OCI-LY7 (cell line): ENCODE results near the gene MAP3K20. TPM values are rescaled to one million over a fixed set of nuclear protein-coding genes. Genes with fewer than 3 reads are reported as not detected.

Source experiments
- BruUV-seq: library from RNA; stranded (reverse); fragments of 400-500 nt; replicated peaks from 2 replicates; lab custom pipeline; 2021; lab: Mats Ljungman, UMichigan
- CTCF ChIA-PET: fragments of 300-600 bp; sonication (Branson Sonifier 250); formaldehyde crosslinking; loops from one replicate; lab custom pipeline; 2022; ENCODE audit warnings: antibody characterized with exemption; ENCODE audit not compliant: unreplicated experiment; lab: Charles Lee
- POLR2A ChIA-PET: fragments of 300-600 bp; sonication (Branson Sonifier 250); formaldehyde crosslinking; loops from one replicate; lab custom pipeline; 2022; ENCODE audit warnings: antibody characterized with exemption; lab: Charles Lee
- DNase-seq: peaks from one replicate; pipeline ENCODE4 v3.0.0-alpha.2; 2015; ENCODE audit warnings: low spot score
- H2AFZ ChIP-seq: fragments of 200-600 bp; sonication (generic), shearing (Covaris generic); 2 replicates; pipeline ENCODE4 v1.6.1; 2014; ENCODE audit warnings: mild to moderate bottlenecking, antibody characterized with exemption, low read length, moderate library complexity
- H3K27ac ChIP-seq: fragments of 200-600 bp; sonication (generic); 2 replicates; pipeline ENCODE4 v1.5.1; 2014; ENCODE audit warnings: mixed run types, low read depth, mild to moderate bottlenecking, moderate library complexity, low read length, inconsistent platforms; ENCODE audit not compliant: poor library complexity, severe bottlenecking
- H3K36me3 ChIP-seq: fragments of 200-600 bp; sonication (generic); 2 replicates; pipeline ENCODE4 v1.6.1; 2014; ENCODE audit warnings: mild to moderate bottlenecking, antibody characterized with exemption, low read length, moderate library complexity, mixed read lengths; ENCODE audit not compliant: insufficient read depth
- H3K4me1 ChIP-seq: fragments of 200-600 bp; sonication (generic); 2 replicates; pipeline ENCODE4 v1.5.1; 2014; ENCODE audit warnings: mild to moderate bottlenecking, low read length; ENCODE audit not compliant: insufficient read depth, poor library complexity, severe bottlenecking
- H3K4me2 ChIP-seq: fragments of 200-600 bp; sonication (generic); 2 replicates; pipeline ENCODE4 v1.6.1; 2014; ENCODE audit warnings: mild to moderate bottlenecking, low read length
- H3K4me3 ChIP-seq: fragments of 200-600 bp; sonication (generic); 2 replicates; pipeline ENCODE4 v1.5.1; 2014; ENCODE audit warnings: mild to moderate bottlenecking, low read depth, low read length; ENCODE audit not compliant: poor library complexity, severe bottlenecking
- H3K79me2 ChIP-seq: fragments of 200-600 bp; sonication (generic); 2 replicates; pipeline ENCODE4 v1.6.1; 2016; ENCODE audit warnings: low read depth, mild to moderate bottlenecking, low read length, moderate library complexity, mixed read lengths; ENCODE audit not compliant: insufficient read depth
- H3K9me2 ChIP-seq: fragments of 200-600 bp; sonication (generic); 2 replicates; pipeline ENCODE4 v1.6.1; 2016; ENCODE audit warnings: mild to moderate bottlenecking, low read length, mixed read lengths; ENCODE audit not compliant: insufficient read depth
- H3K9me3 ChIP-seq: fragments of 200-600 bp; sonication (generic); 2 replicates; pipeline ENCODE4 v1.6.1; 2014; ENCODE audit warnings: mild to moderate bottlenecking, mixed run types, low read length, mixed read lengths
- H4K20me1 ChIP-seq: fragments of 200-600 bp; sonication (generic); 2 replicates; pipeline ENCODE4 v1.6.1; 2014; ENCODE audit warnings: mild to moderate bottlenecking, antibody characterized with exemption, low read length, moderate library complexity, mixed read lengths; ENCODE audit not compliant: insufficient read depth
- EZH2phosphoT487 ChIP-seq: fragments of 200-600 bp; sonication (generic); IDR thresholded peaks from 2 replicates; pipeline ENCODE4 v1.6.1; 2018; ENCODE audit warnings: low read depth, borderline replicate concordance, mild to moderate bottlenecking, mixed run types, antibody characterized with exemption, low read length, moderate library complexity, mixed read lengths
- intact Hi-C: fragments of 100-400 bp; cut with micrococcal nuclease; formaldehyde crosslinking; loops from one replicate; pipeline ENCODE4 v1.10.0; 2022; ENCODE audit not compliant: unreplicated experiment
- total RNA-seq, 2 experiments: library from RNA; depleted of rRNA in 1 of 2; stranded (reverse); fragments of >200 nt in 1 of 2; shearing (Covaris generic) in 1 of 2; gene quantifications; 2 replicates each; pipeline ENCODE4 v1.2.3, GENCODE V29; 2014 to 2022
- TF ChIP-seq, protein P1 (sequence below): fragments of 200-600 bp; sonication (generic); conservative IDR thresholded peaks from 2 replicates; pipeline ENCODE4 v1.5.1; 2014; ENCODE audit warnings: mild to moderate bottlenecking, antibody characterized with exemption, low read length, moderate library complexity, mixed read lengths

Gene MAP3K20
- total RNA-seq, 2 experiments from 2014 or later: 8.2 to 17.9 TPM

GRCh38 chr2:173196638-173197037 lies 121.0 kb downstream of the MAP3K20 start:
- no peak overlapping the region for H3K4me3 ChIP-seq
- TF ChIP-seq, protein P1, sequence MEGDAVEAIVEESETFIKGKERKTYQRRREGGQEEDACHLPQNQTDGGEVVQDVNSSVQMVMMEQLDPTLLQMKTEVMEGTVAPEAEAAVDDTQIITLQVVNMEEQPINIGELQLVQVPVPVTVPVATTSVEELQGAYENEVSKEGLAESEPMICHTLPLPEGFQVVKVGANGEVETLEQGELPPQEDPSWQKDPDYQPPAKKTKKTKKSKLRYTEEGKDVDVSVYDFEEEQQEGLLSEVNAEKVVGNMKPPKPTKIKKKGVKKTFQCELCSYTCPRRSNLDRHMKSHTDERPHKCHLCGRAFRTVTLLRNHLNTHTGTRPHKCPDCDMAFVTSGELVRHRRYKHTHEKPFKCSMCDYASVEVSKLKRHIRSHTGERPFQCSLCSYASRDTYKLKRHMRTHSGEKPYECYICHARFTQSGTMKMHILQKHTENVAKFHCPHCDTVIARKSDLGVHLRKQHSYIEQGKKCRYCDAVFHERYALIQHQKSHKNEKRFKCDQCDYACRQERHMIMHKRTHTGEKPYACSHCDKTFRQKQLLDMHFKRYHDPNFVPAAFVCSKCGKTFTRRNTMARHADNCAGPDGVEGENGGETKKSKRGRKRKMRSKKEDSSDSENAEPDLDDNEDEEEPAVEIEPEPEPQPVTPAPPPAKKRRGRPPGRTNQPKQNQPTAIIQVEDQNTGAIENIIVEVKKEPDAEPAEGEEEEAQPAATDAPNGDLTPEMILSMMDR: no peak
- no peaks in the 10 kb centered on the region for H3K9me3 ChIP-seq
- no peak overlapping the region for H3K27ac ChIP-seq
- ChIA-PET POLR2A (interaction anchor here (0.6 to 1.0 kb wide), 2 partner anchors 9 to 1403 kb away, joined by 3 to 7 read pairs; no protein-coding TSS in a partner anchor), CTCF (no interaction called here)
- H3K4me2 ChIP-seq: no peak overlapping the region
- no peaks in the 10 kb centered on the region for H3K79me2 ChIP-seq
- intact Hi-C loops: loop anchor here (10.0 kb wide), 1 partner anchor 1162 kb away; no protein-coding TSS in a partner anchor
- H3K9me2 ChIP-seq: no peaks in the 10 kb centered on the region
- H3K36me3 ChIP-seq: peaks cover 3% of the 10 kb centered on the region
- H2AFZ ChIP-seq: no peak overlapping the region
- BruUV-seq: no TSS peak
- no peaks in the 10 kb centered on the region for H4K20me1 ChIP-seq
- no peaks in the 10 kb centered on the region for H3K4me1 ChIP-seq
- DNase-seq: no peak

- no TSS peak for BruUV-seq
- Histone ChIP-seq H3K9me2 (no peaks in the 10 kb centered on the region), H4K20me1 (no peaks in the 10 kb centered on the region), H3K36me3 (peaks cover 3% of the 10 kb centered on the region), H3K4me2 (no peak overlapping the region), H3K9me3 (no peaks in the 10 kb centered on the region), H3K79me2 (no peaks in the 10 kb centered on the region), H3K4me3 (no peak overlapping the region), H3K27ac (no peak overlapping the region), H3K4me1 (no peaks in the 10 kb centered on the region), H2AFZ (no peak overlapping the region)
- ChIA-PET POLR2A (interaction anchor here (1.2 kb wide), 2 partner anchors 15 to 170 kb away, joined by 4 to 5 read pairs; no protein-coding TSS in a partner anchor), CTCF (no interaction called here)
- TF ChIP-seq, protein P1: no peak
- no peak for TF ChIP-seq EZH2phosphoT487
- intact Hi-C loops: loop anchor here (10.0 kb wide), 1 partner anchor 1164 kb away; no protein-coding TSS in a partner anchor
- no peak for DNase-seq
These were observed 122.7 kb downstream of the MAP3K20 start for GRCh38 chr2:173198327-173198726.

- H2AFZ ChIP-seq: no peak overlapping the region
- H3K4me1 ChIP-seq: no peaks in the 10 kb centered on the region
- no peaks in the 10 kb centered on the region for H3K9me3 ChIP-seq
- TF ChIP-seq EZH2phosphoT487: no peak
- TF ChIP-seq, protein P1: no peak
- H3K79me2 ChIP-seq: no peaks in the 10 kb centered on the region
- H3K4me2 ChIP-seq: no peak overlapping the region
- no peak for DNase-seq
- intact Hi-C loops: loop anchor here (10.0 kb wide), 1 partner anchor 1164 kb away; no protein-coding TSS in a partner anchor
- H3K27ac ChIP-seq: no peak overlapping the region
- ChIA-PET POLR2A (interaction anchor here (0.6 to 1.5 kb wide), 2 partner anchors 10 to 173 kb away, joined by 3 to 4 read pairs; no protein-coding TSS in a partner anchor), CTCF (no interaction called here)
- no TSS peak for BruUV-seq
- no peak overlapping the region for H3K4me3 ChIP-seq
- H3K9me2 ChIP-seq: no peaks in the 10 kb centered on the region
- H3K36me3 ChIP-seq: peaks cover 3% of the 10 kb centered on the region
- no peaks in the 10 kb centered on the region for H4K20me1 ChIP-seq
These were observed 123.6 kb downstream of the MAP3K20 start for GRCh38 chr2:173199294-173199693.
